Psoas muscle (tissue), 8 donors: ENCODE results near the gene NPAT. TPM values are rescaled to one million over a fixed set of nuclear protein-coding genes. Genes with fewer than 3 reads are reported as not detected.

Experiments used
- ATAC-seq, 4 donors: fragments of 200-7000 bp; cut with Tn5 transposase; one replicate each; pipeline ENCODE4 v1.9.1; 2020; ENCODE audit warnings: moderate library complexity in 3 of 4, mild to moderate bottlenecking in 2 of 4
- DNase-seq, 2 donors: peaks; one replicate each; pipeline ENCODE4 v3.0.0-alpha.2; 2020
- H3K27ac ChIP-seq: fragments of 200-600 bp; one replicate; pipeline ENCODE4 v1.8.0; 2022
- H3K27me3 ChIP-seq, 3 donors: fragments of 200-600 bp in 1 of 3; one replicate each; pipeline versions ENCODE4 v1.6.1 to v1.8.0; 2013 to 2022; ENCODE audit warnings: low read length in 2 of 3, mild to moderate bottlenecking in 2 of 3, moderate library complexity in 1 of 3; ENCODE audit not compliant: insufficient read depth in 3 of 3
- H3K36me3 ChIP-seq, 2 donors: fragments of 200-600 bp in 1 of 2; one replicate each; pipeline versions ENCODE4 v1.6.1 to v1.8.0; 2013 to 2022; ENCODE audit warnings: low read depth in 1 of 2, mild to moderate bottlenecking in 1 of 2, moderate library complexity in 1 of 2; ENCODE audit not compliant: insufficient read depth in 1 of 2
- H3K4me1 ChIP-seq: fragments of 200-600 bp; one replicate; pipeline ENCODE4 v1.8.0; 2022
- H3K4me3 ChIP-seq: fragments of 200-600 bp; one replicate; pipeline ENCODE4 v1.8.0; 2022; ENCODE audit warnings: mild to moderate bottlenecking
- H3K9me3 ChIP-seq: fragments of 200-600 bp; one replicate; pipeline ENCODE4 v1.8.0; 2022
- WGBS, 3 donors: extraction: QIAGEN DNeasy Blood & Tissue Kit; methylation state at CpG; one replicate each; pipeline versions ENCODE4 v1.1.6 to v1.1.7; 2013; 5-methylcytosine and 5-hydroxymethylcytosine counted together
- intact Hi-C, 2 donors: fragments of 100-400 bp; cut with DNase I; formaldehyde crosslinking; loops; one replicate each; pipeline versions ENCODE4 v1.11.0 to v1.14.2; 2022
- polyA plus RNA-seq, 3 donors: library from polyadenylated mRNA; stranded (reverse); fragments of 200-250 nt; gene quantifications; one replicate each; pipeline ENCODE4 v1.2.3, GENCODE V29; 2013
- total RNA-seq, 4 donors: library from RNA; stranded (reverse); fragmentation: NEBNext Ultra II Directional in 2 of 4; extraction: Animal tissue kit (Norgen Biotek cat#: 25700) in 2 of 4; gene quantifications; one replicate each; pipeline versions ENCODE4 v1.2.1 to v1.2.4, GENCODE V29; 2021 to 2023
- TF ChIP-seq, protein P1 (sequence below): fragments of 200-600 bp; IDR thresholded peaks from one replicate; pipeline ENCODE4 v1.8.0; 2022; ENCODE audit warnings: antibody characterized with exemption
- donor health status: healthy with polysubstance abuse.
- donor health status: DM: no; HTN: no; CAD: no; lungs with moderate emphysema.
- donor health status: Bipolar disorder and iron deficiency.
- donor health status: healthy.
- donor health status: DM: yes; HTN: yes; CAD: no.
- donor health status: DM: no; HTN: no; CAD: no.
- donor health status: DM: no; HTN: no; CAD: no.
- donor health status: DM: yes; HTN: yes; CAD: no.

The NPAT gene
- total and polyA plus RNA-seq, 7 donors: 2.0 to 6.9 (median 5.1) TPM

DNA sequence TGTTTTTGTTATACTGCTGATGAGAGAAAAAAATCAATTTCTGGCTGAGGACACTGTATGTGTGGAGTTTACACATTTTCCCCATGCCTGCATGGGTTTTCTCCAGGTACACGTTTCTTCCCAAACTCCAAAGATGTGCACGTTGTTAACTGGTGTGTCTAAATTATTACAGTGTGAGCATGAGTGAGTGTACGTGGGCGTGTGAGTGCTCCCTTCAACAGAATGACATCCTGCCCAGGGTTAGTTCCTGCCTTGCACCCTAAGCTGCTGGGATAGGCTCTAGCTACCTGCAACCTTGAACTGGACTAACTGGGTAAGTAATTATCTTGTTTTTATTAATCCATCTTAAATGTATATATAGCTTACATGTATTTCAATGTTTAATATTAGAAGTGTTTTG lies 5.5 kb downstream of the NPAT start:
- Histone ChIP-seq H3K4me3 (no peak overlapping the region), H3K27me3 (no peaks in the 10 kb centered on the region), H3K9me3 (no peaks in the 10 kb centered on the region), H3K4me1 (peaks cover 4% of the 10 kb centered on the region), H3K36me3 (peaks cover 0 to 3% of the 10 kb centered on the region in 2 donors), H3K27ac (no peak overlapping the region)
- 72 to 73% (median 72%) methylated on average over 4 of the region's 4 CpGs for WGBS, 3 donors
- TF ChIP-seq, protein P1, sequence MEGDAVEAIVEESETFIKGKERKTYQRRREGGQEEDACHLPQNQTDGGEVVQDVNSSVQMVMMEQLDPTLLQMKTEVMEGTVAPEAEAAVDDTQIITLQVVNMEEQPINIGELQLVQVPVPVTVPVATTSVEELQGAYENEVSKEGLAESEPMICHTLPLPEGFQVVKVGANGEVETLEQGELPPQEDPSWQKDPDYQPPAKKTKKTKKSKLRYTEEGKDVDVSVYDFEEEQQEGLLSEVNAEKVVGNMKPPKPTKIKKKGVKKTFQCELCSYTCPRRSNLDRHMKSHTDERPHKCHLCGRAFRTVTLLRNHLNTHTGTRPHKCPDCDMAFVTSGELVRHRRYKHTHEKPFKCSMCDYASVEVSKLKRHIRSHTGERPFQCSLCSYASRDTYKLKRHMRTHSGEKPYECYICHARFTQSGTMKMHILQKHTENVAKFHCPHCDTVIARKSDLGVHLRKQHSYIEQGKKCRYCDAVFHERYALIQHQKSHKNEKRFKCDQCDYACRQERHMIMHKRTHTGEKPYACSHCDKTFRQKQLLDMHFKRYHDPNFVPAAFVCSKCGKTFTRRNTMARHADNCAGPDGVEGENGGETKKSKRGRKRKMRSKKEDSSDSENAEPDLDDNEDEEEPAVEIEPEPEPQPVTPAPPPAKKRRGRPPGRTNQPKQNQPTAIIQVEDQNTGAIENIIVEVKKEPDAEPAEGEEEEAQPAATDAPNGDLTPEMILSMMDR: no peak
- no peak for DNase-seq
- ATAC-seq: no peak
- intact Hi-C loops: no loop called here

DNA sequence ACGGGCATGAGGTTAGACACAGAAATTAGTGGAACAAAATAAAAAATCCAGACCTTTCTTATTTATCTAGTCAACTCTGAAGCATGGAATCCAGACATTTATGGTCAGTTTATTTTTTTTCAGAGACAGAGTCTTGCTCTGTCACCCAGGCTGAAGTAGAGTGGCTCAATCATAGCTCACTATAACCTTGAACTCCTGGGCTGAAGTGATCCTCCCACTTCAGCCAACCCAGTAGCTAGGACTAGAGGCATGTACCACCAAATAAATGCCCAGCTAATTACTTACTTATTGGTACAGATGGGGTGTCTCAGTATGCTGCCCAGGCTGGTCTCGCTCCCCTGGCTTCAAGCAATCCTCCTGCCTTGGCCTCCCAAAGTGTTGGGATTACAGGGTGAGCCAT lies 8.7 kb downstream of the NPAT start:
- 49 to 100% (median 93%) methylated on average over 2 of the region's 2 CpGs for whole genome bisulfite sequencing, 3 donors
- ATAC-seq (no peak), DNase-seq (no peak)
- H3K27me3 ChIP-seq: no peaks in the 10 kb centered on the region
- TF ChIP-seq, protein P1: no peak
- no peaks in the 10 kb centered on the region for H3K4me1 ChIP-seq
- H3K27ac ChIP-seq: no peak overlapping the region
- no peaks in the 10 kb centered on the region for H3K9me3 ChIP-seq
- peaks cover 0 to 14% of the 10 kb centered on the region in 2 donors for H3K36me3 ChIP-seq
- intact Hi-C loops: no loop called here
- no peak overlapping the region for H3K4me3 ChIP-seq

DNA sequence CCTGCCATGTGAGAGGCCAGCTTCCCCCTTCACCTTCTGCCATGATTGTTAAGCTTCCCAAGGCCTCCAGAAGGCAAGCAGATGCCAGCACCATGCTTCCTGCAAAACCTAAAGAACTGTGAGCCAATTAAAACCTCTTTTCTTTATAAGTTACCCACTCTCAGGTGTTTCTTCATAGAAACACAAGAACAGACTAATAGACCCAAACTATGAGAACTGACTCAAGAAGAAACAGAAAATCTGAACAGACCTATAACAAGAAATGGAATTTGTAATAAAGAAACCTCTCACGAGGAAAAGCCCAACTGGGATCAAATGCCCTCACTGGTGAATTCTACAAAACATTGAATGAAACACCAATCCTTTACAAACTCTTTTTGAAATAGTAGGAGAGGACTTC lies 12.0 kb downstream of the NPAT start:
- no peak overlapping the region for H3K27ac ChIP-seq
- WGBS, 3 donors: 94 to 98% (median 94%) methylated on average over 1 of the region's 1 CpG

DNA sequence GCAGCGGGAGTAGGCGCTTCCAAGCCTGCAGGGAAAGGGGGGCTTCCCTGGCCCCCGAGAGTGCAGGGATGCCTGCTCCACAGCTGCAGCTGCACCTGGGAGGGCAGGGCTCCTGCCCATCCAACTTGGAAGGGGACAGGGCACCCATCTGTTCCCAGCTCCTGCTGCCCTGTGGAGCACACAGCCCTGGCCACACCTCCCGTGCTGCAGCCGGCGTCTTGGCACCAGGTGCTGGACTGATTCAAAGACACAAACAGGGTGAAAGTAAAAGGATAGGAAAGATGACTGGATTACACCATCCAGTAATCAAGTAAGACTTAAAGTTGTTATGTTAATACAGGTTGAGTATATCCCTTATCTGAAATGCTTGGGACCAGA lies 14.8 kb downstream of the NPAT start:
- Histone ChIP-seq H3K9me3 (no peaks in the 10 kb centered on the region), H3K4me1 (no peaks in the 10 kb centered on the region), H3K4me3 (no peak overlapping the region), H3K27ac (no peak overlapping the region), H3K27me3 (no peaks in the 10 kb centered on the region), H3K36me3 (peaks cover 4 to 23% of the 10 kb centered on the region in 2 donors)
- intact Hi-C loops: no loop called here
- DNase-seq (no peak), ATAC-seq (no peak)
- WGBS, 3 donors: 70 to 94% (median 81%) methylated on average over 6 of the region's 6 CpGs
- TF ChIP-seq, protein P1: no peak

More for the DNA sequence above, 12.0 kb downstream of the NPAT start:
- intact Hi-C loops: no loop called here
- peaks cover 0 to 23% of the 10 kb centered on the region in 2 donors for H3K36me3 ChIP-seq
- no peak overlapping the region for H3K4me3 ChIP-seq
- TF ChIP-seq, protein P1: no peak
- no peaks in the 10 kb centered on the region for H3K9me3 ChIP-seq
- H3K27me3 ChIP-seq: no peaks in the 10 kb centered on the region
- DNase-seq (no peak), ATAC-seq (no peak)
- no peaks in the 10 kb centered on the region for H3K4me1 ChIP-seq

DNA sequence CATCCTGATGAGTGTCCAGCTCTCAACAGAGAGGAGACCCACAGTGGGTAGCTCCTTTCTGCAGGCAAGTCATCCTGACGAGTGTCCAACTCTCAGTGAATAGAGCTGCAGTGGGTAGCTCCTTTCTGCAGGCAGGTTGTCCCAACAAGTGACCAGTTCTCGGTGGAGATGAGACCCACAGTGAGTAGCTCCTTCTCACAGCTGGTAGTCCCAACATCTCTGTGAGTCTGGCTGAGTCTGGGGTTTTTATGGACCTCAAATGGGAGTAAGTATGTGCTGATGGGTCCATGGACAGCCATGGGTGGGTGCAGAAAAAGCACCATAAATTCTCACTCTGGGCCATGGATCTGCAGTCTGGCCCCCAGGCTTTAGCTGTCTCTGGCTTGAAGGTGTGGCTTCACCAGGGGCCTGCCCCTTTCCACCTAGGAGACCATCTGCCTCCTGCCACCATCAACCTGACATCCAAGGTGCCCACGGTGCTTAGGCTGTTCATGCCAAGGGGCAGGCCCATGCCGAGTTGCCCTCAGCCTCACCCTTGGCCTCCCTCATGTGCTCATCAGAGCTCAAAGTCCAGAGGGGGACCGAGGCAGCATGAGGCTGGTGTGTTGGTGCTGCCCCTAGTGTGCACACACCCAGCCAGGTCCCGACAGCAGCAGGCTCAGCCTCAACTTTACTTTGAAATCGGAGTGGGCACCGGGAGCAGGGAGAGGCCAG lies 15.3 kb downstream of the NPAT start:
- H3K4me1 ChIP-seq: no peaks in the 10 kb centered on the region
- no peak overlapping the region for H3K27ac ChIP-seq
- DNase-seq (no peak), ATAC-seq (no peak)
- intact Hi-C loops: no loop called here
- no peaks in the 10 kb centered on the region for H3K27me3 ChIP-seq
- H3K9me3 ChIP-seq: no peaks in the 10 kb centered on the region
- TF ChIP-seq, protein P1: no peak
- 84 to 97% (median 87%) methylated on average over 8 of the region's 8 CpGs for WGBS, 3 donors
- H3K36me3 ChIP-seq: peaks cover 4 to 23% of the 10 kb centered on the region in 2 donors
- H3K4me3 ChIP-seq: no peak overlapping the region
